B cell (primary cell): ENCODE measurements around the gene S100A16. TPM values are rescaled to one million over a fixed set of nuclear protein-coding genes. Genes with fewer than 3 reads are reported as not detected.

Experiments used
- ATAC-seq: fragments of 200-7000 bp; cut with Tn5 transposase; one replicate; pipeline ENCODE4 v1.10.0; 2021; ENCODE audit warnings: low read depth, mild to moderate bottlenecking, moderate number of reproducible peaks, moderate library complexity
- CTCF ChIA-PET: fragments of 350-600 bp; sonication (Branson Sonifier 250); formaldehyde crosslinking; loops from one replicate; lab custom pipeline; 2021; ENCODE audit warnings: antibody characterized with exemption, inconsistent platforms; lab: Charles Lee
- POLR2A ChIA-PET: fragments of 350-600 bp; sonication (Branson Sonifier 250); formaldehyde crosslinking; loops from one replicate; lab custom pipeline; 2021; ENCODE audit warnings: antibody characterized with exemption; lab: Charles Lee
- DNase-seq: peaks from one replicate; pipeline ENCODE4 v3.0.0; 2013
- H2AFZ ChIP-seq: 2 replicates; pipeline ENCODE4 v1.6.1; 2012; ENCODE audit warnings: mild to moderate bottlenecking, low read depth, low read length; ENCODE audit not compliant: insufficient read depth, poor library complexity, severe bottlenecking
- H3K27ac ChIP-seq, 2 donors: 1 replicate in 1 of 2; 2 replicates in 1 of 2; pipeline ENCODE4 v1.5.1; 2012 to 2013; ENCODE audit warnings: low read length in 2 of 2, mild to moderate bottlenecking in 2 of 2, moderate library complexity in 1 of 2
- H3K27me3 ChIP-seq, 4 experiments: fragments of 200-600 bp in 1 of 4; sonication (generic) in 1 of 4; replicated peaks in 1 of 4; 1 replicate in 2 of 4; 2 replicates in 2 of 4; pipeline versions ENCODE4 v1.6.1 to v1.7.0; 2013 to 2016; ENCODE audit warnings: low read length in 3 of 4, mild to moderate bottlenecking in 2 of 4, mixed read lengths in 1 of 4, moderate library complexity in 1 of 4; ENCODE audit not compliant: insufficient read depth in 4 of 4, control insufficient read depth in 3 of 4; ENCODE audit errors: control extremely low read depth in 1 of 4
- H3K36me3 ChIP-seq, 2 experiments: replicated peaks in 1 of 2; 1 replicate in 1 of 2; 2 replicates in 1 of 2; pipeline versions ENCODE4 v1.6.1 to v1.7.1; 2013; ENCODE audit warnings: low read length in 1 of 2; ENCODE audit not compliant: insufficient read depth in 2 of 2, control insufficient read depth in 1 of 2; ENCODE audit errors: control extremely low read depth in 1 of 2, extremely low read depth in 1 of 2
- H3K4me1 ChIP-seq, 2 donors: fragments of 200-600 bp in 1 of 2; sonication (generic) in 1 of 2; 1 replicate in 1 of 2; 2 replicates in 1 of 2; pipeline versions ENCODE4 v1.5.1 to v1.6.1; 2013 to 2017; ENCODE audit warnings: low read length in 2 of 2; ENCODE audit not compliant: control insufficient read depth in 2 of 2, insufficient read depth in 2 of 2
- H3K4me2 ChIP-seq: replicated peaks from 2 replicates; pipeline ENCODE3; 2012; ENCODE audit warnings: mild to moderate bottlenecking, low read depth, low read length; ENCODE audit not compliant: poor library complexity, severe bottlenecking
- H3K4me3 ChIP-seq, 5 experiments: fragments of 200-600 bp in 1 of 5; sonication (generic) in 1 of 5; 1 replicate in 3 of 5; 2 replicates in 2 of 5; pipeline versions ENCODE4 v1.5.1 to v1.7.0; 2011 to 2016; ENCODE audit warnings: low read length in 4 of 5, mild to moderate bottlenecking in 4 of 5, low read depth in 2 of 5, control low read depth in 1 of 5, moderate library complexity in 1 of 5; ENCODE audit not compliant: insufficient read depth in 1 of 5; ENCODE audit errors: control extremely low read depth in 1 of 5, extremely low read depth in 1 of 5
- H3K79me2 ChIP-seq: fragments of 200-600 bp; sonication (generic); one replicate; pipeline ENCODE4 v1.6.0; 2016; ENCODE audit warnings: low read length; ENCODE audit not compliant: control insufficient read depth, insufficient read depth
- H3K9ac ChIP-seq: fragments of 200-600 bp; sonication (generic); 2 replicates; pipeline ENCODE4 v1.6.1; 2017; ENCODE audit warnings: mild to moderate bottlenecking, low read length, moderate library complexity
- H3K9me3 ChIP-seq, 3 donors: one replicate each; pipeline versions ENCODE4 v1.6.1 to v1.7.1; 2013; ENCODE audit warnings: low read length in 2 of 3; ENCODE audit not compliant: control insufficient read depth in 2 of 3, insufficient read depth in 1 of 3; ENCODE audit errors: control extremely low read depth in 1 of 3
- H4K20me1 ChIP-seq: 2 replicates; pipeline ENCODE4 v1.6.0; 2012; ENCODE audit warnings: mild to moderate bottlenecking, low read length; ENCODE audit not compliant: insufficient read depth, control insufficient read depth, poor library complexity, severe bottlenecking
- H3K27ac Mint-ChIP-seq: one replicate; pipeline ENCODE4 v1.8.0; 2021; ENCODE audit warnings: mixed read lengths
- H3K27me3 Mint-ChIP-seq: one replicate; pipeline ENCODE4 v1.8.0; 2021; ENCODE audit warnings: mixed read lengths
- H3K4me1 Mint-ChIP-seq: one replicate; pipeline ENCODE4 v1.8.0; 2021; ENCODE audit warnings: mixed read lengths
- H3K4me3 Mint-ChIP-seq: one replicate; pipeline ENCODE4 v1.8.0; 2021; ENCODE audit warnings: mixed read lengths
- H3K9me3 Mint-ChIP-seq: one replicate; pipeline ENCODE4 v1.8.0; 2022; ENCODE audit warnings: mixed read lengths; ENCODE audit not compliant: insufficient read depth
- EZH2 ChIP-seq: IDR thresholded peaks from 2 replicates; pipeline ENCODE4 v1.6.1; 2012; ENCODE audit warnings: borderline replicate concordance, low read depth, mild to moderate bottlenecking, moderate library complexity, low read length; ENCODE audit not compliant: insufficient read depth, poor library complexity, severe bottlenecking
- WGBS: methylation state at CpG from one replicate; pipeline ENCODE4 v1.1.5; 2013; ENCODE audit warnings: missing lambda C conversion rate; ENCODE audit not compliant: insufficient coverage; 5-methylcytosine and 5-hydroxymethylcytosine counted together
- intact Hi-C: fragments of 100-400 bp; cut with micrococcal nuclease; formaldehyde crosslinking; loops from one replicate; pipeline ENCODE4 v1.10.0; 2022
- polyA plus RNA-seq: library from polyadenylated mRNA; depleted of rRNA; stranded (reverse); fragments of >200 nt; gene quantifications from 2 replicates; pipeline ENCODE4 v1.2.3, GENCODE V29; 2012
- total RNA-seq, 2 donors: library from RNA; stranded (reverse); fragments of 120-200 nt in 1 of 2; gene quantifications; 1 replicate in 1 of 2; 2 replicates in 1 of 2; pipeline versions ENCODE4 v1.2.3 to v1.2.4, GENCODE V29; 2013 to 2022
- TF ChIP-seq, protein P1 (sequence below): fragments of 200-600 bp; IDR thresholded peaks from one replicate; pipeline ENCODE4 v1.8.0; 2022; ENCODE audit warnings: antibody characterized with exemption, mild to moderate bottlenecking

The S100A16 gene
- total and polyA plus RNA-seq, 2 donors (not counting 1 experiment from before 2014, with no cell fraction given), result not detected

DNA sequence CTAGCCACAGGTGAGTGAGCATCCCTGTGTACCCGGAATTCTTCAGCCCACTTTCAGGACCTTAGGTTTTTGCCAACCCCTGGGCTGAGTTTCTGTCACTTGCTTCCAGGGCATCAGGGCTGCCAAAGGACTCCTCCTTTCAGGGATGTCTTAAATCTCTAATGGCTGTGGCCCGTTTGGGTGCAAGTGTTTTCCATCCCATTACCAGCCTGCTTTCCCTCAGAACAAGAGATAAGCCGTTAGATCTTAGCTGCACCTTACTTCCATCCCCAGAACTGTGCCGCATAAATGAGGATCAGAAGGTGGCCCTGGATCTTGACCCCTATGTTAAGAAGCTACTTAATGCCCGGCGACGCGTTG lies 46.2 kb upstream of the S100A16 start:
- H3K27me3 ChIP-seq, result no peaks in the 10 kb centered on the region
- peak overlapping the region; percentile 68 to 83 for H3K27ac ChIP-seq
- Mint-ChIP-seq H3K27me3 (no peaks in the 10 kb centered on the region), H3K9me3 (no peaks in the 10 kb centered on the region), H3K4me1 (peaks cover 12% of the 10 kb centered on the region), H3K27ac (peak overlapping the region; percentile 91), H3K4me3 (peak overlapping the region; percentile 96)
- ChIA-PET POLR2A (interaction anchor here (0.6 to 2.1 kb wide), 7 partner anchors 10 to 329 kb away, joined by 3 to 8 read pairs (median 5); partner anchors contain the start of genes CHTOP, ILF2 and INTS3), CTCF (interaction anchor here (0.7 to 1.8 kb wide), 4 partner anchors 13 to 666 kb away, joined by 3 to 9 read pairs (median 4); partner anchors contain the start of gene ATP8B2)
- peaks cover 20% of the 10 kb centered on the region for H3K79me2 ChIP-seq
- H2AFZ ChIP-seq, result peak overlapping the region; percentile 96
- no peak for ATAC-seq
- H3K36me3 ChIP-seq, result peaks cover 7 to 36% of the 10 kb centered on the region in 2 experiments
- TF ChIP-seq EZH2, result no peak
- TF ChIP-seq, protein P1, sequence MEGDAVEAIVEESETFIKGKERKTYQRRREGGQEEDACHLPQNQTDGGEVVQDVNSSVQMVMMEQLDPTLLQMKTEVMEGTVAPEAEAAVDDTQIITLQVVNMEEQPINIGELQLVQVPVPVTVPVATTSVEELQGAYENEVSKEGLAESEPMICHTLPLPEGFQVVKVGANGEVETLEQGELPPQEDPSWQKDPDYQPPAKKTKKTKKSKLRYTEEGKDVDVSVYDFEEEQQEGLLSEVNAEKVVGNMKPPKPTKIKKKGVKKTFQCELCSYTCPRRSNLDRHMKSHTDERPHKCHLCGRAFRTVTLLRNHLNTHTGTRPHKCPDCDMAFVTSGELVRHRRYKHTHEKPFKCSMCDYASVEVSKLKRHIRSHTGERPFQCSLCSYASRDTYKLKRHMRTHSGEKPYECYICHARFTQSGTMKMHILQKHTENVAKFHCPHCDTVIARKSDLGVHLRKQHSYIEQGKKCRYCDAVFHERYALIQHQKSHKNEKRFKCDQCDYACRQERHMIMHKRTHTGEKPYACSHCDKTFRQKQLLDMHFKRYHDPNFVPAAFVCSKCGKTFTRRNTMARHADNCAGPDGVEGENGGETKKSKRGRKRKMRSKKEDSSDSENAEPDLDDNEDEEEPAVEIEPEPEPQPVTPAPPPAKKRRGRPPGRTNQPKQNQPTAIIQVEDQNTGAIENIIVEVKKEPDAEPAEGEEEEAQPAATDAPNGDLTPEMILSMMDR, result no peak
- H3K4me1 ChIP-seq, result peaks cover 5 to 15% of the 10 kb centered on the region in 2 donors
- peak overlapping the region; percentile 77 to 87 (median 82) for H3K4me3 ChIP-seq
- no peaks in the 10 kb centered on the region for H3K9me3 ChIP-seq
- no peaks in the 10 kb centered on the region for H4K20me1 ChIP-seq
- intact Hi-C loops, result loop anchor here (5.0 kb wide), 1 partner anchor 333 kb away; the partner anchor contains the start of gene RPS27
- H3K4me2 ChIP-seq, result peak overlapping the region; percentile 85
- H3K9ac ChIP-seq, result peak overlapping the region; percentile 91
- no peak for DNase-seq
- 54% methylated on average over 8 of the region's 8 CpGs for WGBS
